ENCODE data around the gene VAMP3.
A peak's percentile ranks its signal among the peaks of the same experiment; 100 is the strongest.
"Not testable (repeated sequence)": the region's sequence is repeated elsewhere in the genome, so short reads cannot be mapped to it uniquely, and the experiment has no call there.

VAMP3 gene

DNA sequence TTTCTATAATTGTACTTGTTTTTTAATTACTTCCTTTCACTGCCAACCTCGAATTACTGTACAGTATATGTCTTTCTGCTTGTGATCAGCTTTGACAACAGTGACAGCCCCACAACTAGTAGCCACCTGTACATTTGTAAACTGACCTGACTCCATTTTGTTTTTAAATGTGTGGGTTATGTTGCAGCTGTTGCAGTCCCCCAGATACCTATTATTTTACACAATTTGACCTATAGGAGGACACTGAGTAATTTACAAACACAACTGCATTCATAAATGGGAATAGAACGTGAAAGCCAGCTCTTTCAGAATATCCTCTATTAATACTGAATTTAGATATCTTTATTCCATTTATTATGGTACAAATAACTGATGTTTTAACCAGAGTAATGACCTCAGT is 2.5 kb upstream of the VAMP3 start:
- no peak for DNase-seq (ENCODE audit: low spot score)

DNA sequence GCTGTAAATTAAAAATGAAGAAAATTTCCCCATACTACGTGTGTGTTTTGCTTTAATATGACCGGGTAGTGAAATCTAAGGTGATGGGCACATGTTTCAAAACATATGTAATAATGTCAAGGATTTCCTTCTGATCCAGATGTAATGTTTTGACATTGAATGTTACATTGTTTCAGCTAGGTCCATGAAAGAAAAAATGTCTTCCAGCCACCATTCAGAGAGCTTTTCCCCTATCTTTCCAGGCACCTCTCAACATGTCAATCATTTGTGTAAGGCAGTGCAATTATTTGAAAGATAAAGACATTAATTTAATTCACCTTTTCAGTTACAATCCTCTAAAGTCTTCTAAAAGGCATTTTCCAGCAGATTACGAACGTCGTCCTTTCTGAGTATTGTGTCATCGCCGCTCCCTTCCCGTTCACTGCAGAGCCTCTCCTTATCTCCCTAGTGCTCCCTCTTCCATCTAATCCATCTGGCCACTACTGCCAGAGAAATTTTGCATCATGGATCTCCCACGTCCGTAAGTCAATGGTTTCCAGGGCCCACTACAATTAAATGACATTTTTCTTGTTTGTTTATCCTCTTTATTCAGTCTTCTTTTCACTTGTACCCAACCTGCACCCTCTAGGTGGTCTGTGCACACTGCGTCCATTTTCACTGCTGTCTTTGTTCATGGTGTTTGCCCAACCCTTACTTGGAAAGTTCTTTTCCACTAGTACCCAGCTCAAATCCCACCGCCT is 1.3 kb upstream of the VAMP3 start:
- DNase-seq (ENCODE audit: low spot score): no peak

GRCh38 chr1:7770669-7770996 is 463 bp upstream of the VAMP3 start:
- DNase-seq (ENCODE audit: low spot score): peak; percentile 13

GRCh38 chr1:7771823-7772299 is 765 bp downstream of the VAMP3 start:
- no peak for DNase-seq (ENCODE audit: low spot score)

- DNase-seq (ENCODE audit: low spot score): no peak
Observed at GRCh38 chr1:7777591-7777990, 6.5 kb downstream of the VAMP3 start.

DNA sequence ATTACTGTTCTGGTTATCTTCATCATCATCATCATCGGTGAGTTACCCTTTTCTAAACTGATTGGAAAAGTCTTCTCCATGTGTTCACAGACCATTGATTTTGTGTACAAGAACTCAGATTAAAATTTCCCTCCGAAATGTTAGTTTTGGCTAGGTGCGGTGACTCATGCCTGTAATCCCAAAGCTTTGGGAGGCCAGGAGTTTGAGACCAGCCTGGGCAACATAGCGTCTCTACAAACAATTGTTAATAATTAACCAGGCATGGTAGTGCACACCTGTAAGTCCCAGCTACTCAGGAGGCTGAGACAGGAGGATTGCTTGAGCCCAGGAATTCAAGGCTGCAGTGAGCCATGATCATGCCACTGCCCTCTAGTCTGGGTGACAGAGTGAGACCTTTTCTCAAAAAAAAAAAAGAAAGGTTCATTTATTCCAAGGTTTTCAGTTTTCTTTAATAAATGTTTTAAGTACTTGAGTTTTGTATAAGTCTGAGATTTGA is 7.1 kb downstream of the VAMP3 start:
- DNase-seq (ENCODE audit: low spot score): no peak

DNA sequence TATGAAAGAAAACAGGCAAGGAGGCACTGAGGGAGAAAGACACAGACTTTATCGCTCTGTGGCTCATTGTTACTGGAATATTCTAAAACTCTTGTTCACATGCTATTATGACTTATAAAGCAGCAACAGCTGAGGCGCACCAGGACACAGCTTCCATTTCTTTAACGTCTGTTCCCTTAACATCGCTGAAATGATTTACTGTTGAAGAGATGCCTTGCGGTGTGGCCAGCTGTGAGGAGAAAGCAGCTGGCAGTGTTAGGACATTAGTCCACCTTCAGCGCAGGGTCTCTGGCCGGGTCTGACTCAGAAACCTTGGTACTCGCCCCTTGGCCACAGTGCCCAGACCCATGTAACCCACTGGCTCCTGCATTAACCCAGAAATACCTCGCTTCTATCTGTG is 9.9 kb downstream of the VAMP3 start:
- no peak for DNase-seq (ENCODE audit: low spot score)

GRCh38 chr1:7781501-7781900 is 10.4 kb downstream of the VAMP3 start:
- DNase-seq (ENCODE audit: low spot score): no peak

GRCh38 chr1:7781923-7782495 is 10.9 kb downstream of the VAMP3 start:
- DNase-seq (ENCODE audit: low spot score): no peak

- peak; percentile 63 for DNase-seq (ENCODE audit: low spot score)
Observed at GRCh38 chr1:7783178-7783711, 12.1 kb downstream of the VAMP3 start.

- DNase-seq (ENCODE audit: low spot score): peak; percentile 96
Observed at GRCh38 chr1:7783826-7784491, 12.9 kb downstream of the VAMP3 start, which contains the start of gene PER3. Gene PER3 (plus strand): TSS chr1:7784291. CDS start chr1:7784878, 587 bp downstream.

DNA sequence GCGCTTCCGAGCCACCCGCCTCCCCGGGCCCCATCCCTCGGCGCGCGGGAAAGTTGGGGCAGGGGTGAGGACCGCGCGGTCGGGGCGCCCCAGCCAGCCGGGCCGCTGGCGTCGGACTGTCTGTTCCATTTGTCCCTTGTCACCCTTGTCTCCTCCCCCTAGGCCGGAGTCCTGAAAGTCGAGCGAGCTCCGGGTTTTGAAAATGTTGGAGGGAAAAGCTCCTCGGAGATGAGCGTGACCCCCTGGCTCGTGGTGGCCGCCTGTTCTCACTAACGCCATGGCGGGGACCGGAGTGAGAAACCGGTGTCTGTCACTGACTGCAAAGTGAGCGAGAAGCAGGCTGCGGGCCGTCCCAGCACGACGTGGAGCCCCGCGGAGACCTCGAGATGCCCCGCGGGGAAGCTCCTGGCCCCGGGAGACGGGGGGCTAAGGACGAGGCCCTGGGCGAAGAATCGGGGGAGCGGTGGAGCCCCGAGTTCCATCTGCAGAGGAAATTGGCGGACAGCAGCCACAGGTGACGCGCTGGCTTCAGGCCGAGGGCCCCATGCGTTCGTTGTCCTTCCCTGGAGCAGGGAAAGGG is 13.5 kb downstream of the VAMP3 start:
- DNase-seq (ENCODE audit: low spot score): no peak

DNA sequence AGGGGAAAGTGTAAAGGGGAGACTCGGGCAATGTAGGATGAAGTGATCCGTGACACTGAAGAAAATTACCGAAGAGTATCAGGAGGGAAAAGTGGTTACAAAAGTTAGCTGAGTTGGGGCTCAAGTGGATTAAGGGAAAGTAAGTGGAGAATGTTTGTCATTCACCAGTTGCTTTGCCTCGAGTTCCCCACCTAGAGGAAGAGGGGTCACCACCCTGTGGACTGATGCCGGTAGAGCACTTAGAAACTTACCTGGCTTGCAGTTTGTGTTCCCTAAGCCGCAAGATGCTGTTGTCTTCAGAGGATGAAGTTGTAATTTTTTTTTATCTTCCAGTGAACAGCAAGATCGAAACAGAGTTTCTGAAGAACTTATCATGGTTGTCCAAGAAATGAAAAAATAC is 14.0 kb downstream of the VAMP3 start:
- no peak for DNase-seq (ENCODE audit: low spot score)

- DNase-seq (ENCODE audit: low spot score): no peak
Observed at GRCh38 chr1:7786795-7787194, 15.7 kb downstream of the VAMP3 start.

DNA sequence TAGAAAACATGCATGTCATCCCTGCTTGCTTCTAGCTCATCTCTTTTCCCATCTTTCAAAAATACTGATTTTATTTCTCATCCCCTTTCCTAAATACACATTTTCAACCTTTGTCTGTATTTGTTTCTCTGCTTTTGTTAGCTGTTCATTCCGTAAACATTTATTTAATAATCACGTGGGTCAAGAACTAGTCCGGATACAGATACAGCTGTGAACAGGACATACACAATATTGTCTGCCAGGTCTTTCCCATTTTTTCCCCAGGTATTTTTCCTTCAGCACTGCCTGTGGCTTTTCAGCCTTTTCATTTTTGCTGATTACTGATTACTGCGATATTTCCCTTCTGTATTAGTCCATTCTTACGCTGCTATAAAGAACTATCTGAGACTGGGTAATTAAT is 18.7 kb downstream of the VAMP3 start:
- no peak for DNase-seq (ENCODE audit: low spot score)

- DNase-seq (ENCODE audit: low spot score): not testable (repeated sequence)
Observed at GRCh38 chr1:7791027-7791426, 19.9 kb downstream of the VAMP3 start.

DNA sequence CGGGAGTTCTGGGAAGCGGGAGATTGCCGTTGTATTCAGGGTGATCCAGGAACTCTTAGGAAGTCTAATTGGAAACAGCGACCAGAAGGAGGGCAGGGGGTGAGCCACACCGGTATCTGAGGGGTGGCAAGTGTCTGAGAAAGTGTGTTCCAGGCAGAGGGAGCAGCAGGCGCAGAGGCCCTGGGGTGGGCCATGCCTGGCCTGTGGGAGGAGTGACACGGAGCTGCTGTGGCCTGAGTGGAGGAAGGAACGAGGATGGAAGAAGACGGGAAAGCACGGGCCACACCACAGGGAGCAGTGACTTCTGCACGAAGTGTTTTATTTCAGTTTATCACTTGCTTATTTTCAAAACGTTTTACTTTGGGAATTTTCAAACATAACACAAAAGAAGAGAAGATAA is 24.3 kb downstream of the VAMP3 start:
- DNase-seq (ENCODE audit: low spot score): no peak

- no peak for DNase-seq (ENCODE audit: low spot score)
Observed at GRCh38 chr1:7805460-7805859, 34.4 kb downstream of the VAMP3 start.

- DNase-seq (ENCODE audit: low spot score): peak; percentile 13
Observed at GRCh38 chr1:7808253-7808844, 37.3 kb downstream of the VAMP3 start.

DNA sequence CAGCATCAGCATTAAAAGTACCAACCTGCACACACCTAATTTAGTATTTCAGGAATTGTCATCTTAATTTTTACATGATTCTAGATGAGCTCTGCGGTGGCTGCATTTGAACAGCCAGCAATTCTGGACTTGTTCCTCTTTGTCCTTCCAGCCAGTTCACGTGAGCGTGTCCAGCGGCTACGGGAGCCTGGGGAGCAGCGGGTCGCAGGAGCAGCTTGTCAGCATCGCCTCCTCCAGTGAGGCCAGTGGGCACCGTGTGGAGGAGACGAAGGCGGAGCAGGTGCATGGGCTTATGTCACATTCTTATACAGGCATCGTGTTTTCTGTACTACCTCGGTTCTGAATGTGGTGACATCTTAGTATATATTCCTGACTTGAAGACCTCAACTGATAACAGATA is 38.6 kb downstream of the VAMP3 start:
- no peak for DNase-seq (ENCODE audit: low spot score)

- no peak for DNase-seq (ENCODE audit: low spot score)
Observed at GRCh38 chr1:7810395-7810794, 39.3 kb downstream of the VAMP3 start.

DNA sequence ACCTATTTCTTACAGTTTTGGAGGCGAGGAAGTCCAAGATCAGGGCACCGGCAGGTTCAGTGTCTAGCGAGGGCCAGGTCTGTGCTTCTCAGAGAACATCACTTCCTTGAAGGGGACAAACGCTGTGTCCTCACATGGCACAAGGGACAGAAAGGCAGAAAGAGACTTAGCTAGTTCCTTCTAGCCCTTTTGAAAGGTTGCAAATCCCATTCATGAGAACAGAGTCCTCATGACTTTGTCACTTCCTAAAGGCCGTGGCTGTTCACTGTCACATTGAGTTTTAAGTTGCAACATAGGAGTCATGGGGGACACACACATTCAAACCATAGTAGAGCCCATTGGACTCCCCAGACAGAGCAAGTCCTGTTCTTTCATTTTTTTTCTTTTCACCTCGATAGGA is 40.4 kb downstream of the VAMP3 start:
- DNase-seq (ENCODE audit: low spot score): no peak

Measured in germinal center (tissue), 1 donor.